HG03354 (cell line): ENCODE results near the gene FAM222A.

Experiments
- ATAC-seq: cut with Tn5 transposase; IDR thresholded peaks from one replicate; pipeline ENCODE4 v1.9.1; 2021; ENCODE audit warnings: mild to moderate bottlenecking; ENCODE audit not compliant: unreplicated experiment, poor library complexity, severe bottlenecking

Gene FAM222A

GRCh38 chr12:109752117-109753053, 38.8 kb downstream of the FAM222A start:
- no peak for ATAC-seq

DNA sequence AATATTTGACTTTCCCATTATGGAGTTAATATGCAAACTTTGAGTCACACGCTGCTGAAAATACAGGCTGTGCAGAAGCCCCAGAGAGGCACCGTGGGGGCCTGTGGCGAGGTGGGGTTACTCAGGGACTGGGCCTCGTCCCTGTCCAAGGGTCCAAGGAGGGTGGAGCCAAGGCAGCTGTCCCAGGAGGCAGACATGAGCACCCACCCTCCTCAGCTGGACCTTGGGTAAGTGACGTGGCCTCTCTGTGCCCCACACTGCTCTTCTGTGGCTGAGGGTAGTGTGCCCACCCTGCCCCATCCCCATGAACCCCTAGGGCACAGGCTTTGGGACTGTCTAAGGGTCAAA, 39.4 kb downstream of the FAM222A start:
- ATAC-seq, result no peak

GRCh38 chr12:109753959-109754358, 40.3 kb downstream of the FAM222A start:
- no peak for ATAC-seq

DNA sequence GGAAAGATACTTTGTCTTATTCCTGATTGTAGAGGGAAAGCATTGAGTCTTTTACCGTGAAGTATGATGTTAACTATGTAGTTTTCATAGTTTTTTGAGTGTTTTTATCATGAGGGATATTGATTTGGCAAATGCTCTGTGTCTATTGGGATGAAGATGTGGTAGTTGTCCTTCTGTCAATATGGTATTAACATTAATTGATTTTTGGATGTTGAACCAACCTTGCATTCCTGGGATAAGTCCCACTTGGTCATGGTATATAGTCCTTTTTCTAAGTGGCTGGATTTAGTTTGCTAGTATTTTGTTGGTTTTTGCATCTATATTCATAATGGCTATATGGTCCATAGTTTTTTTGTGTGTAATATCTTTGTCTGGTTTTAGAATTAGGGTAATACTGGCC, 42.8 kb downstream of the FAM222A start:
- no peak for ATAC-seq

DNA sequence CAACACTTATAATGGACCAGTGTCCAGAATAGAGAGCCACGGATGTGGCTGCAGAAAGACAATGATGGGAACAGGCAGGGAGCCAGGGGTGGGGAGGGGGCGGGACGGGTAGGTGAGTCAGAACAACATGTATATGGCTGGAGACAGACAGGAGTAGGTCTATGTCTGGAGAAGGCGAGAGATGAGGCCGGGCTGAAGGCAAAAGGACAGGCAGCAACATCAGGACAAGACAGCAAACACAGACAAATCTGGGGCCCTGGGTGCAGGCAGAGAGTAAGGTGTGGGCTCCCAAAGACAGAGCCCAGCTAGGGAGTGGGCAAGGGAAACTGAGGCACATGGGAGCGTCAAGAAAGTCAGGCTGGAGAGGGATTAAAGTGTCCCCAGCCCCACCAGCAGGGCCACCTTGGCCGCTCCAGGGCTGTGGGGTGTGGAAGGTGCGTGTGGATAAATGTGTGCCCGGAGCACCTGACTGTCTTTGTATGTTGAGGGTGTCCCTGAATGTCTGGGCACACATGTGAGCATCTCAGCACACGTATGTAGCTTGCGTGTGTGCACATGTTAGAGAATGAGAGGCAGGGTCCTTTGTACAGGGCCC, 44.1 kb downstream of the FAM222A start:
- no peak for ATAC-seq

- no peak for ATAC-seq
Observed at GRCh38 chr12:109758426-109759420, 45.1 kb downstream of the FAM222A start.

- no peak for ATAC-seq
Observed at GRCh38 chr12:109759595-109759994, 46.0 kb downstream of the FAM222A start.

- no peak for ATAC-seq
Observed at GRCh38 chr12:109760031-109760929, 46.7 kb downstream of the FAM222A start.

- no peak for ATAC-seq
Observed at GRCh38 chr12:109760930-109761921, 47.6 kb downstream of the FAM222A start.

DNA sequence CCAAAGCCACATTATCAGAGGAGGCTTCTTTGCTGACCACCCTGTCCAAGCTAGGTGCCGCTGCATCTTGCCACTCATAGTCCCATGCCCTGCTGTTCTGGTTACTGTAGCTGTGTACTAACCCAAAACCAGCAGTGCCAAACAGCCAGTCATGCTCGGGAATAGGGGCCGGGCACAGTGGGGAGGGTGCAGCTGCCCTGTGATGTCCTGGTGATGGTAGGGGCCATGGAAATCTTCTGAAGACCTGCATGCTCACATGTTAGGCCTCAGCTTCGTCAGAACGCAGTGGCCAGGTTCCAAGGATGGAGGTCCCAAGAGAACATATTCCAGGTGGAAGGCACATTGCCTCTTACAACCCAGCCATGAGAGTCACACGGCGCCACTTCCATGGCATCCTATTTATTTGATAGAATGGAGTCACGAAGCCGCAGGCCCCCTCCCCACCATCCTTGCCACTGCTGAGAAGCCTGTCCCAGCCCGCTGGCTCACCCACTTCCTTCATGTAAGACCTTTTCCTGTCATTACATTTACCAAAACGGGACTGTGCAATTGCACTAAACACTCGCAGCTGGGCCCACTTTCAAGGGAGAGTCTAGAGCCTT, 48.5 kb downstream of the FAM222A start:
- no peak for ATAC-seq

GRCh38 chr12:109762673-109763191, 49.1 kb downstream of the FAM222A start:
- ATAC-seq, result no peak

GRCh38 chr12:109763201-109763841, 49.7 kb downstream of the FAM222A start:
- ATAC-seq, result no peak

DNA sequence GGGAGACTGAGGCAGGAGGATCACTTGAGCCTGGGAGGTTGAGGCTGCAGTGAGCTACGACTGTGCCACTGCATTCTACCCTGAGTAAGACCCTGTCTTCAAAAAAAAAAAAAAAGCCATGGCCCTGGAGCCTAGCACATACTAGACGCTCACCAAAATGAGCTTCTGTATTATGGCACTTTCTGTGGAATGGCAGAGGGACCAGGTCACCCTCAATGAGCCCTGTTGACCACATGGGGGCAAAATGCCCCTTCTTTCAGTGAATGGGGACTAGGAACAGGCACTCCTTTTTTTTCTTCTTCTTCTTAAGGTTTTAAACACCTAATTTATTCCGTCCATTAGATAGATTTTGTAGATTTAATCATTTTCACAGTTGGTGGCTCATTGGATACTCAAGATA, 50.5 kb downstream of the FAM222A start:
- no peak for ATAC-seq

- ATAC-seq, result no peak
Observed at GRCh38 chr12:109764776-109765445, 51.3 kb downstream of the FAM222A start.

DNA sequence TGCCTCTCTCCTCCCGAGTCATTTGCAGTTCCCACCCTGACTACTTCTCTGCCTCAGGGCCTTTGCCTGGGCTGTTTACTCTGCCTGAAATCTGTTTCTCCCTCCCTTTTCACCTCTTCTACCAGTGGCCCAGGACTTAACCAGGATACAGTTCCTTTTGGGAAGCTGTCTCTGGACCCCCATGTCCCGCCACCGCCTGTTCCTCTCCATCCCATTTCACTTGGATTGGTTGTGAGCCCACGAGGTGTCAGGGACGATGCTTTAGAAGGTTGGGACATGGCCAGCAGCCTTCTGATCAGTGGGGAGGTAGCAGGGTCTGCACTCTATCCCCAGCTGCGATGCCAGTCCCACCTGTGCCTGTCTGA, 51.8 kb downstream of the FAM222A start:
- ATAC-seq, result no peak

DNA sequence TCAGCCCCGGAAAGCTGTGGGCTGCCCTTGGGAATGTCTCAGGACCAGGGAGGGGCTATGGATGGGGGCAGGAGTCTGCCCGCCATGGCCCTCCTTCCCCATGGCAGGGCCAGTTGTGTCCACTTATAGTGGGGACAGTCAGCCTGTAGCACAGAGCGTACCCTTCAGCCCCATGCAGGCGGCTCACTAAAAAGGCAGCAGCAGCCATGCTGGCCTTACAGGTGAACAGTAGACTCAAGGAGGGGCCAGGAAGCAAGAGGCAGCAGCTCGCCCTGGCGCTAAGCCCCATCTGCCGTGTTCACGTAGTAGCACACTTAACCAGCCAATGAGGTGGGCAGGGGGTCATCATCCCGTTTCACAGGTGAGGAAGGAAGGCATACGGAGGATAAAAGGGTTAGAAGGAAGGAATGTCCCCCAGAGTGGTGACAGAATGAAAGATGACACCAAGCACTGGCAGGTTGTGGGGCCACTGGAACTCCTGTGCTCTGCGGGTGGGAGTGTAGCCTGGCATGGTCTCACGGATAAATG, 52.7 kb downstream of the FAM222A start:
- ATAC-seq, result no peak
